GM12865 (cell line): Measurements from ENCODE around the gene OBSL1.

Experiments
- DNase-seq: peaks from one replicate; pipeline ENCODE4 v3.0.0; 2010; ENCODE audit warnings: low read depth
- H3K4me3 ChIP-seq: 2 replicates; pipeline ENCODE4 v1.5.1; 2011; ENCODE audit warnings: mild to moderate bottlenecking, low read depth, low read length, control low read depth
- CTCF ChIP-seq: IDR thresholded peaks from 2 replicates; pipeline ENCODE4 v1.5.1; 2011; ENCODE audit warnings: low read length, control low read depth, low read depth, inconsistent platforms; ENCODE audit not compliant: insufficient read depth; ENCODE audit errors: missing control alignments

OBSL1 gene

GRCh38 chr2:219523031-219523671, 48.2 kb downstream of the OBSL1 start:
- TF ChIP-seq CTCF, result no peak
- DNase-seq, result no peak
- no peak overlapping the region for H3K4me3 ChIP-seq

- no peak overlapping the region for H3K4me3 ChIP-seq
- TF ChIP-seq CTCF, result no peak
- DNase-seq, result no peak
Observed at GRCh38 chr2:219522111-219523030, 49.0 kb downstream of the OBSL1 start.

- DNase-seq, result no peak
- peak; percentile 8 for TF ChIP-seq CTCF
- H3K4me3 ChIP-seq, result no peak overlapping the region
Observed at GRCh38 chr2:219521066-219521880, 50.1 kb downstream of the OBSL1 start.

GRCh38 chr2:219520079-219520478, 51.3 kb downstream of the OBSL1 start:
- H3K4me3 ChIP-seq, result no peak overlapping the region
- no peak for DNase-seq
- no peak for TF ChIP-seq CTCF

- DNase-seq, result no peak
- no peak overlapping the region for H3K4me3 ChIP-seq
- no peak for TF ChIP-seq CTCF
Observed at GRCh38 chr2:219519526-219519916, 51.8 kb downstream of the OBSL1 start.

- H3K4me3 ChIP-seq, result no peak overlapping the region
- DNase-seq, result no peak
- no peak for TF ChIP-seq CTCF
Observed at GRCh38 chr2:219517954-219518778, 53.2 kb downstream of the OBSL1 start.
